Aorta (tissue), 5 donors: Measurements from ENCODE around the gene FBN3. TPM values are rescaled to one million over a fixed set of nuclear protein-coding genes. Genes with fewer than 3 reads are reported as not detected.

Source experiments
- ATAC-seq: fragments of 200-7000 bp; cut with Tn5 transposase; one replicate; pipeline ENCODE4 v1.9.1; 2022; ENCODE audit warnings: moderate library complexity; ENCODE audit not compliant: low FRiP score
- DNase-seq, 2 donors: peaks; one replicate each; pipeline ENCODE4 v3.0.0-alpha.2; 2020
- H3K27ac ChIP-seq, 2 donors: one replicate each; pipeline ENCODE4 v1.5.1; 2013; ENCODE audit warnings: low read length in 2 of 2, mild to moderate bottlenecking in 2 of 2, moderate library complexity in 2 of 2, control low read depth in 1 of 2, inconsistent platforms in 1 of 2, low read depth in 1 of 2
- H3K27me3 ChIP-seq, 2 donors: one replicate each; pipeline ENCODE4 v1.6.1; 2013; ENCODE audit warnings: control low read depth in 1 of 2, low read length in 1 of 2, mild to moderate bottlenecking in 1 of 2, moderate library complexity in 1 of 2; ENCODE audit not compliant: insufficient read depth in 2 of 2, control insufficient read depth in 1 of 2
- H3K36me3 ChIP-seq, 2 donors: one replicate each; pipeline ENCODE4 v1.6.1; 2013; ENCODE audit warnings: control low read depth in 1 of 2, low read length in 1 of 2, mild to moderate bottlenecking in 1 of 2; ENCODE audit not compliant: insufficient read depth in 2 of 2, control insufficient read depth in 1 of 2
- H3K4me1 ChIP-seq, 2 donors: one replicate each; pipeline ENCODE4 v1.6.1; 2013; ENCODE audit warnings: low read length in 2 of 2, control low read depth in 1 of 2, mild to moderate bottlenecking in 1 of 2, moderate library complexity in 1 of 2; ENCODE audit not compliant: insufficient read depth in 2 of 2, control insufficient read depth in 1 of 2
- H3K4me3 ChIP-seq, 2 donors: one replicate each; pipeline ENCODE4 v1.5.1; 2013; ENCODE audit warnings: low read length in 2 of 2, control low read depth in 1 of 2, mild to moderate bottlenecking in 1 of 2
- H3K9me3 ChIP-seq: one replicate; pipeline ENCODE4 v1.6.1; 2013; ENCODE audit warnings: mild to moderate bottlenecking, low read length; ENCODE audit not compliant: control insufficient read depth
- WGBS, 2 donors: extraction: QIAGEN DNeasy Blood & Tissue Kit; methylation state at CpG; one replicate each; pipeline ENCODE4 v1.1.7; 2013; 5-methylcytosine and 5-hydroxymethylcytosine counted together
- intact Hi-C, 2 donors: fragments of 100-400 bp; cut with DNase I; formaldehyde crosslinking; loops; one replicate each; pipeline versions ENCODE4 v1.14.2 to v1.15.0; 2022
- long read RNA-seq, 2 donors: library from polyadenylated mRNA; unstranded; transcript quantifications; one replicate each; pipeline ENCODE4 v2.0.0, GENCODE V29; 2020 to 2021
- polyA plus RNA-seq, 2 donors: library from polyadenylated mRNA; stranded (reverse); fragments of 200-250 nt; gene quantifications; one replicate each; pipeline ENCODE4 v1.2.3, GENCODE V29; 2013
- total RNA-seq, 2 donors: library from RNA; stranded (reverse); fragmentation: NEBNext Ultra II Directional; extraction: Animal tissue kit (Norgen Biotek cat#: 25700); gene quantifications; one replicate each; pipeline ENCODE4 v1.2.1, GENCODE V29; 2021
- donor health status: healthy with polysubstance abuse.
- donor health status: Bipolar disorder and iron deficiency.
- donor health status: DM: no; HTN: no; CAD: no.
- donor health status: DM: no; HTN: no; CAD: no.
- donor health status: DM: yes; HTN: yes; CAD: no.

Gene FBN3
- not detected for total RNA-seq
- not detected for polyA plus RNA-seq
- long read RNA-seq, donor 1: 0 reads
- long read RNA-seq, donor 2: 0 reads

DNA sequence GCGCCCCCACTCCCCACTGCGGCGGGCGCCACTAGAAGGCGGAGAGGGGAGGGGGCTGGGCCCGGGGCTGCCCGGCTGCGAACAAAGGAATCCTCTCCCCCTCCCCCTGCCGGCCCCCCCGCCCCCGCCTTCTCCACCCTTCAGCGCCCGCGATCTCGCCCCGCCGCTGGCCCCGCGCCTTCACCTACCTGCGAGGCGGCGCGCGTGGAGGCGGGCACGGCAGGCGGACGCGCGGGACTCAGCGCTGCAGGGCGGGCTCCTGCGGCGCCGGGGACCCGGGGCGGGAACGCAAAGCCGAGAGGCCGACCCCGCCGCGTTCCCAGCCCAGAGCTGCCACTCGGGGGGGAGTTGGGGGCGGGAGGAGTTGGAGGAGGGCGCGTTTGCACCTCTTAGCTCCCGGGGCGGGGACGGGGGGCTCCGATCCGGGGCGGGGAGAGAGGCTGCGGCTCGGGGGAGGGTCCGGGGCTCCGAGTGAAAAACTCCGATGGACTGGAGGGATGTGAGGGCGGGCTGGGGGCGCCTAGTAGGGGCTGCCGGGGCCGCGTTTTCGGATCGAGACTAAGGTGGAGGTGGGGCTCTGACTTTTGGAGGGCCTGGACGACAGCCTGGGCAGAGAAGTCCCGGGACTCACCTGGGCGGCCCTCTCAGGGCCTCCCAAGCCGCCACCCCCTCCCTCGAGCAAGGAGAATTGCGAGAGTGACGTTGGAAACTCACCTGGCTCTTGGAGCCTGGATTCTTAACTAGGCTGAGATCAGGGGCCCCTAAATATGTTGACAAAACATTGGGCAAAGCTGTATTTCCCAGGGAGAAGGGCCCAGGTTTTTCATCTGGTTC, at the start of gene FBN3:
Gene FBN3 (minus strand): TSS at position 332 of the 834 bp plus-strand sequence. CDS start 2,112 bp downstream, outside the sequence.
- no peaks in the 10 kb centered on the region for H3K9me3 ChIP-seq
- WGBS, 2 donors: 5 to 9% methylated on average over 29 to 72 of the region's 72 CpGs
- intact Hi-C loops: no loop called here
- DNase-seq (no peak), ATAC-seq (no peak)
- H3K27ac ChIP-seq: no peak within 1 kb of the TSS
- no peak within 1 kb of the TSS for H3K4me3 ChIP-seq
- H3K27me3 ChIP-seq: no peaks in the 10 kb centered on the region
- H3K36me3 ChIP-seq: no peaks in the 10 kb centered on the region
- no peaks in the 10 kb centered on the region for H3K4me1 ChIP-seq

DNA sequence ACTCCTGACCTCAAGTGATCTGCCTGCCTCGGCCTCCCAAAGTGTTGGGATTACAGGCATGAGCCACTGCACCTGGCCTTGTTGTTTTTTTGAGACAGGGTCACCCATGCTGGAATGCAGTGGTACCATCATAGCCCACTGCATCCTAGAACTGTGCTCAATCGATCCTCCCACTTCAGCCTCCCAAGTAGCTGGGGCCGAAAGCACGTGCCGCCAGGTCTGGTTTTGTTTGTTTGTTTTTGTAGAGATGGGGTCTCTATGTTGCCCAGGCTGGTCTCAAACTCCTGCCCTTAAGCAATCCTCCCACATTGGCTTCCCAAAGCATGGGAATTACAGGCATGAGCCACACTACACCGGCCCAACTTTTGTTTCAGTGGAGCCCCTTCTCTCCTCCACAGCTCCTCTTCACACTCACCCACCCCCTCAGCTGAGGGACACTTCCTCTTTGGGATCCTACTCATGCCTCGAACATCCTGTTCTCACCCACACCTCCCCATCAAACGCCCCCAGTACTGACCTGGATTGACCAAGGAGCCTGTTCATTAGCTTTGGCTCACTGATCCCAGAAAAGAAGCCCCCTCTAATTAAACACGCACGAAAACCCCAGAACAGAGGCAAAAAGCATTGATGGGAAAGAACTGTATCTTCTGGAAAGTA, 47.0 kb upstream of the FBN3 start:
- H3K36me3 ChIP-seq: no peaks in the 10 kb centered on the region
- H3K27me3 ChIP-seq: no peaks in the 10 kb centered on the region
- no peak overlapping the region for H3K4me3 ChIP-seq
- intact Hi-C loops: no loop called here
- no peak overlapping the region for H3K27ac ChIP-seq
- WGBS, 2 donors: 52 to 55% methylated on average over 10 of the region's 10 CpGs
- no peak for ATAC-seq
- no peaks in the 10 kb centered on the region for H3K4me1 ChIP-seq
- H3K9me3 ChIP-seq: no peaks in the 10 kb centered on the region
- DNase-seq: no peak

DNA sequence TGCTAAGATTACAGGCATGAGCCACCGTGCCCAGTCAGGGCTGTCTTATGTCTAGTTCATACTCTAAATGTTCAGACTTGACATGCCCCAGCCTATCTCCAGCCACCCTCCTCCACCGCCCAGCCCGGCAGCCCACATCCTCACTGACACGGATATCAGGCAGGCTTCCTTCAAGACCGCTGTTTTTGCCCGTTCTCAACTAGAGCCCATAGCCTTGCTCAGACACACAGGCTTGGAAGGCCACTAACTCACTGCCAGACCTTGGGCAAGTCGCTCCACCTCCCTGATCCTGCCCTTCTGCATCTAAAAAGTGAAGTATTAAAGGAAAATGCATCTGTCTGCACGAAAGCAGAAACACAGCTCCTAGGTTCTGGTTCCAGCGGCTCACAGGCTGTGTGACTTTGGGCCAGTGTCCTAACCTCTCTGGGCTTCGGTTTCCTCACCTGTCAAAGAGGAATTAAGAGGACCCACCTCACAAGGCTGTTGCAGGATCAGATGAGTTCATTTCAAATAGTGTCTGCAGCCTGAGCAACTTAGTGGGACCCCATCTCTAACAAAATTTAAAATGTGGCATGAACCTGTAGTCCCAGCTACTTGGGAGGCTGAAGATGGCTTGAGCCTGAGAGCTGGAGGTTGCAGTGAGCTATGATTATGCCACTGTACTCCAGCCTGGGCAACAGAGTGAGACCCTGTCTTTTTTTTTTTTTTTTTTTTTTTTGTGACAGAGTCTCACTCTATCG, 45.3 kb upstream of the FBN3 start:
- DNase-seq (peak in 1 of 2 donors; percentile 58), ATAC-seq (no peak)
- no peaks in the 10 kb centered on the region for H3K4me1 ChIP-seq
- WGBS, 2 donors: 61 to 64% methylated on average over 11 of the region's 11 CpGs
- H3K36me3 ChIP-seq: no peaks in the 10 kb centered on the region
- intact Hi-C loops: no loop called here
- H3K27ac ChIP-seq: no peak overlapping the region
- H3K4me3 ChIP-seq: no peak overlapping the region
- no peaks in the 10 kb centered on the region for H3K9me3 ChIP-seq
- no peaks in the 10 kb centered on the region for H3K27me3 ChIP-seq

DNA sequence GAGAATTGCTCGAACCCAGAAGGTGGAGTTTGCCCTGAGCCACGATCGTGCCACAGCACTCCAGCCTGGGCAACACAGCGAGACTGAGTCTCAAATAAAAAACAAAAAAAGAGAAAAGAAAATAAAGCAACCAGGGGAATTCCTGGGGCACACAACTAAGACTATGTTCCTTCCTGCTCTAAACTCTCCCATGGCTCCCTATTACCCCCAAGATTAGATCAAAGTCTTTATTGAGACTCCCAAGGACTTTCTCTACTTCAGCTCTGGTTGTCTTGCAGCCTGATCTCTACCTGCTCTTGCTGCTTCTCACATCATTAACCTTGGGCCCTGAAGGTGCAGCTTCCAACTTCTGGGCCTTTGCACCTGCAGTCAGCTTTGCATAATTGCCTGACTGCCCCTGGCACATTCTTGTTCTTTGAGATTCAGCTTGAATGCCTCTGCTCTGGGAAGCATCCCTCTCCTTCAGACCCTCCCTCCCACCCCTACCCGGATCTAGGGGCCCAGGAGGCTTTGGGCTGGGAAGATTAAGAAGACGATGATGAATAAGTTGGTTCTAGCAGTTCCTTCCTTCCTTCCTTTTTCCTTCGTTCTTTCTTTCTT, 42.9 kb upstream of the FBN3 start:
- ATAC-seq: no peak
- Histone ChIP-seq H3K4me1 (no peaks in the 10 kb centered on the region), H3K27ac (no peak overlapping the region), H3K4me3 (no peak overlapping the region), H3K27me3 (no peaks in the 10 kb centered on the region), H3K36me3 (no peaks in the 10 kb centered on the region), H3K9me3 (no peaks in the 10 kb centered on the region)
- intact Hi-C loops: no loop called here
- no peak for DNase-seq
- 70% methylated on average over 7 of the region's 7 CpGs for WGBS, 2 donors

DNA sequence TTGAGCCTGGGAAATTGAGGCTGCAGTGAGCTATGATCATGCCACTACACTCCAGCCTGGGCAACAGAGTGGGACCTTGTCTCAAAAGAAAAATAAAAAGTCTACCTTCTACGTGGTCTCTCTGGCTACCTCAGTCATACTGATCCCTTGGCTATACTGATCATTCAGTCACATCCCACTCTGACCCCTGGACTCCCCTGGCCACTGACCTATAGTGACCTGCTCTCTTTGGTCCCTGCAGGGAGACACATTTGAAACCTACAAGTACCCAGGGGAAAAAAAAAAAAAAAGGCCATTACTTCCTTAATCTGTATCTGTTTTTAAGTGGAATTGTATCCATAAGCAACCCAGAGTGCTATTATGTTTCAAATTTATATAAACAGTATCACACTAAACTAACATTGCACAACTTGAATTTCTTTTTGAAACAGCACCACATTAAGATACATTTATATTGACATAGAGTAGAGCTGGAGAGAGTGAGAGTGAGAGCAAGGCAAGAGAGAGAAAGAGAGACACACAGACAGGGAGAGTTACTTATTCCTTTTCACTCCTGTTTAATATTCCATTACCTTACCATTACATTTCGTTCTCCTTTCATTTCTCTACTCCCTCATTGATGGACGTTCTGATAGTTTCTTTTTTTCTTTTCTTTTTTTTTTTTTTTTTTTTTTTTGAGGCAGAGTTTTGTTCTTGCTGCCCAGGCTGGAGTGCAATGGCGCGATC, 36.1 kb upstream of the FBN3 start:
- Histone ChIP-seq H3K27ac (no peak overlapping the region), H3K9me3 (no peaks in the 10 kb centered on the region), H3K4me3 (no peak overlapping the region), H3K4me1 (no peaks in the 10 kb centered on the region), H3K27me3 (no peaks in the 10 kb centered on the region), H3K36me3 (no peaks in the 10 kb centered on the region)
- intact Hi-C loops: no loop called here
- ATAC-seq (no peak), DNase-seq (no peak)
- 78 to 83% methylated on average over 5 of the region's 5 CpGs for WGBS, 2 donors

DNA sequence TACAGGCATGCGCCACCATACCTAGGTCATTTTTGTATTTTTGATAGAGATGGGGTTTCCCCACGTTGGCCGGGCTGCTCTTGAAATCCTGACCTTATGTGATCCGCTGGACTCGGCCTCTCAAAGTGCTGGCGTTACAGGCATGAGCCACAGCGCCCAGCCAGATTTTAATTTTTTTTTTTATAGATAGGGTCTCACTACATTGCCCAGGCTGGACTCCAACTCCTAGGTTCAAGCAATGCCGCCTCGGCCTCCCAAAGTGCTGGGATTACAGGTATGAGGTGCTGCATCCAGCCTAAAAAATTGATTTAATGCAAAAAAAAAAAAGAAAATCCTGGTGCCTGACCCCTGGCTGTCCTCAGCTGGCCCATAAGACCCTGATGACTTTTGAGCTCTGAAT, 34.9 kb upstream of the FBN3 start:
- ATAC-seq: no peak
- WGBS, 2 donors: 88 to 90% methylated on average over 9 of the region's 9 CpGs
- no peaks in the 10 kb centered on the region for H3K27me3 ChIP-seq
- H3K9me3 ChIP-seq: no peaks in the 10 kb centered on the region
- H3K36me3 ChIP-seq: no peaks in the 10 kb centered on the region
- H3K4me3 ChIP-seq: no peak overlapping the region
- H3K4me1 ChIP-seq: no peaks in the 10 kb centered on the region
- no peak overlapping the region for H3K27ac ChIP-seq
- intact Hi-C loops: no loop called here
- no peak for DNase-seq

DNA sequence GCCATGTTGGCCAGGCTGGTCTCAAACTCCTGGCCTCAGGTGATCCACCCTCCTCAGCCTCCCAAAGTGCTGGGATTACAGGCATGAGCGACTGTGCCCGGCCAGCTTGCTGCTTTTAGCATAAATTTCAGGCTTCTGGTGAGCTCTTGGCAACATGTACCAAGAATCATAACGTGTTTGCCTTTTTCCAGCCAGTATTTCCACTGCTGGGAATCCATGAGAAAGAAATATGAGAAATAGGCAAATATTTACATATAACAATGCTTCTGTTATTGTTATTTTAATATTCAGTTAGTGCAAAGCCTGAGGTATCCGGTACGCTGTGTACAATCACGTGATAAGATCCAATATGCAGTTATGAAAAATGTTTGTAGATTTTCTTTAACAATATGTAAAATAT, 30.6 kb upstream of the FBN3 start:
- DNase-seq: no peak
- H3K4me3 ChIP-seq: no peak overlapping the region
- 27 to 38% methylated on average over 6 of the region's 6 CpGs for WGBS, 2 donors

DNA sequence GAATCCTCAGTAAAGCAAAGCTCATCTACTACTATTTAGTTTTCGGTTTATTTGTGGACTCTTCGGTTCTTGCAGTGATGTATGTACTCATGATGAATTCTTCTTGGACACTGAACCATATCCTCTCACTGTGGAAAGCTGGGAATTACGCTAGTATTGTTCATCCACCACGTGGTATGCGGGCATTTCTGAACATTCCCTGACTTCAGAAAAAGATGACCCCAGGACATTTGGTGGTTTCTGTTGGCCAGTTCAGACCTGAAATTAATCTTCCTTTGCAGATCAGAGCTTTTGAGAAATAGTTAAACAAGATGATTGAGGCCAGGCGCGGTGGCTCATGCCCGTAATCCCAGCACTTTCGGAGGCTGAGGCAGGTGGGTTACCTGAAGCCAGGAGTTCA, 25.3 kb upstream of the FBN3 start:
- intact Hi-C loops: no loop called here
- no peaks in the 10 kb centered on the region for H3K27me3 ChIP-seq
- ATAC-seq: no peak
- no peak overlapping the region for H3K4me3 ChIP-seq
- no peaks in the 10 kb centered on the region for H3K9me3 ChIP-seq
- DNase-seq: no peak
- H3K36me3 ChIP-seq: no peaks in the 10 kb centered on the region
- H3K27ac ChIP-seq: no peak overlapping the region
- WGBS, 2 donors: 80 to 85% methylated on average over 9 of the region's 9 CpGs
- H3K4me1 ChIP-seq: no peaks in the 10 kb centered on the region

More for the DNA sequence above, 30.6 kb upstream of the FBN3 start:
- Histone ChIP-seq H3K27me3 (no peaks in the 10 kb centered on the region), H3K27ac (no peak overlapping the region), H3K4me1 (no peaks in the 10 kb centered on the region), H3K9me3 (no peaks in the 10 kb centered on the region), H3K36me3 (no peaks in the 10 kb centered on the region)
- ATAC-seq: no peak
- intact Hi-C loops: no loop called here
